Measurements from ENCODE around the gene DPEP3. TPM values are rescaled to one million over a fixed set of nuclear protein-coding genes. Genes with fewer than 3 reads are reported as not detected.

DPEP3 gene
- polyA plus RNA-seq, 1 donor (not counting 4 experiments of a cell fraction or from before 2014, with no cell fraction given): not detected

GRCh38 chr16:68021490-68021889 is 41.2 kb upstream of the DPEP3 start:
- H3K36me3 ChIP-seq (ENCODE audit: control insufficient read depth in 2 of 2, extremely low read depth in 1 of 2, insufficient read depth in 2 of 2, low read length in 2 of 2): peaks cover 4 to 12% of the 10 kb centered on the region in 2 experiments
- H3K9me3 ChIP-seq (ENCODE audit: control insufficient read depth, low read depth, low read length): no peaks in the 10 kb centered on the region
- H4K20me1 ChIP-seq (ENCODE audit: control insufficient read depth, extremely low read depth, insufficient read depth, low read length): no peaks in the 10 kb centered on the region
- H3K27ac ChIP-seq (ENCODE audit: control insufficient read depth, insufficient read depth, low read length): peak overlapping the region; percentile 98
- H3K27me3 ChIP-seq (ENCODE audit: control insufficient read depth, extremely low read depth, insufficient read depth, low read length): no peaks in the 10 kb centered on the region
- H3K9me1 ChIP-seq (ENCODE audit: control insufficient read depth, extremely low read depth, insufficient read depth, low read length): peaks cover 3% of the 10 kb centered on the region
- DNase-seq (ENCODE audit: low read depth, low spot score) (no peak), FAIRE-seq (no peak)
- no peak overlapping the region for H2AFZ ChIP-seq (ENCODE audit: control insufficient read depth, low read length)
- TF ChIP-seq, protein P1, sequence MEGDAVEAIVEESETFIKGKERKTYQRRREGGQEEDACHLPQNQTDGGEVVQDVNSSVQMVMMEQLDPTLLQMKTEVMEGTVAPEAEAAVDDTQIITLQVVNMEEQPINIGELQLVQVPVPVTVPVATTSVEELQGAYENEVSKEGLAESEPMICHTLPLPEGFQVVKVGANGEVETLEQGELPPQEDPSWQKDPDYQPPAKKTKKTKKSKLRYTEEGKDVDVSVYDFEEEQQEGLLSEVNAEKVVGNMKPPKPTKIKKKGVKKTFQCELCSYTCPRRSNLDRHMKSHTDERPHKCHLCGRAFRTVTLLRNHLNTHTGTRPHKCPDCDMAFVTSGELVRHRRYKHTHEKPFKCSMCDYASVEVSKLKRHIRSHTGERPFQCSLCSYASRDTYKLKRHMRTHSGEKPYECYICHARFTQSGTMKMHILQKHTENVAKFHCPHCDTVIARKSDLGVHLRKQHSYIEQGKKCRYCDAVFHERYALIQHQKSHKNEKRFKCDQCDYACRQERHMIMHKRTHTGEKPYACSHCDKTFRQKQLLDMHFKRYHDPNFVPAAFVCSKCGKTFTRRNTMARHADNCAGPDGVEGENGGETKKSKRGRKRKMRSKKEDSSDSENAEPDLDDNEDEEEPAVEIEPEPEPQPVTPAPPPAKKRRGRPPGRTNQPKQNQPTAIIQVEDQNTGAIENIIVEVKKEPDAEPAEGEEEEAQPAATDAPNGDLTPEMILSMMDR (optimal IDR thresholded peaks at IDR 0.05 in 1 of 3, IDR thresholded peaks at IDR 0.05 in 1 of 3, conservative IDR thresholded peaks at IDR 0.05 in 1 of 3; ENCODE audit: extremely low read depth in 1 of 3, insufficient read depth in 2 of 3, low read length in 3 of 3): no peak
- TF ChIP-seq EZH2 (IDR thresholded peaks at IDR 0.05; ENCODE audit: low read length): no peak
- peaks cover 22% of the 10 kb centered on the region for H3K4me1 ChIP-seq (ENCODE audit: control insufficient read depth, extremely low read depth, insufficient read depth, low read length)
- H3K9ac ChIP-seq (ENCODE audit: control insufficient read depth, extremely low read depth, insufficient read depth, low read length): peak overlapping the region; percentile 99
- H3K4me3 ChIP-seq (ENCODE audit: control insufficient read depth in 2 of 3, extremely low read depth in 1 of 3, insufficient read depth in 2 of 3, low read depth in 1 of 3, low read length in 3 of 3): peak overlapping the region in 2 of 3 experiments; percentile 92 to 96
- peaks cover 49% of the 10 kb centered on the region for H3K79me2 ChIP-seq (ENCODE audit: control insufficient read depth, insufficient read depth, low read length)
- dilution Hi-C loops (cut with MboI; ENCODE audit: extremely low pct_ligation_motif_present, low sequenced_read_pairs): no loop called here
- peak overlapping the region; percentile 86 for H3K4me2 ChIP-seq (ENCODE audit: control insufficient read depth, extremely low read depth, insufficient read depth, low read depth, low read length)

GRCh38 chr16:68019167-68019680 is 38.9 kb upstream of the DPEP3 start:
- H3K9me3 ChIP-seq (ENCODE audit: control insufficient read depth, low read depth, low read length): no peaks in the 10 kb centered on the region
- no peak overlapping the region for H3K4me3 ChIP-seq (ENCODE audit: control insufficient read depth in 2 of 3, extremely low read depth in 1 of 3, insufficient read depth in 2 of 3, low read depth in 1 of 3, low read length in 3 of 3)
- H3K9me1 ChIP-seq (ENCODE audit: control insufficient read depth, extremely low read depth, insufficient read depth, low read length): peaks cover 3% of the 10 kb centered on the region
- no peak overlapping the region for H3K4me2 ChIP-seq (ENCODE audit: control insufficient read depth, extremely low read depth, insufficient read depth, low read depth, low read length)
- DNase-seq (ENCODE audit: low read depth, low spot score) (no peak), FAIRE-seq (no peak)
- peaks cover 2 to 12% of the 10 kb centered on the region in 2 experiments for H3K36me3 ChIP-seq (ENCODE audit: control insufficient read depth in 2 of 2, extremely low read depth in 1 of 2, insufficient read depth in 2 of 2, low read length in 2 of 2)
- H3K9ac ChIP-seq (ENCODE audit: control insufficient read depth, extremely low read depth, insufficient read depth, low read length): no peak overlapping the region
- H3K79me2 ChIP-seq (ENCODE audit: control insufficient read depth, insufficient read depth, low read length): peaks cover 34% of the 10 kb centered on the region
- dilution Hi-C loops (cut with MboI; ENCODE audit: extremely low pct_ligation_motif_present, low sequenced_read_pairs): no loop called here
- H2AFZ ChIP-seq (ENCODE audit: control insufficient read depth, low read length): no peak overlapping the region
- TF ChIP-seq, protein P1 (optimal IDR thresholded peaks at IDR 0.05 in 1 of 3, IDR thresholded peaks at IDR 0.05 in 1 of 3, conservative IDR thresholded peaks at IDR 0.05 in 1 of 3; ENCODE audit: extremely low read depth in 1 of 3, insufficient read depth in 2 of 3, low read length in 3 of 3): no peak
- TF ChIP-seq EZH2 (IDR thresholded peaks at IDR 0.05; ENCODE audit: low read length): no peak
- H3K4me1 ChIP-seq (ENCODE audit: control insufficient read depth, extremely low read depth, insufficient read depth, low read length): peaks cover 17% of the 10 kb centered on the region
- H4K20me1 ChIP-seq (ENCODE audit: control insufficient read depth, extremely low read depth, insufficient read depth, low read length): no peaks in the 10 kb centered on the region
- no peaks in the 10 kb centered on the region for H3K27me3 ChIP-seq (ENCODE audit: control insufficient read depth, extremely low read depth, insufficient read depth, low read length)
- H3K27ac ChIP-seq (ENCODE audit: control insufficient read depth, insufficient read depth, low read length): no peak overlapping the region

Measured in keratinocyte (primary cell).